ENCODE results near the gene BCL3. TPM values are rescaled to one million over a fixed set of nuclear protein-coding genes. Genes with fewer than 3 reads are reported as not detected.

Gene BCL3
- total and polyA plus RNA-seq, 2 of the 13 experiments (the other 11 are each of a cell fraction or from before 2014, with no cell fraction given) = 2.3 to 4.0 TPM

DNA sequence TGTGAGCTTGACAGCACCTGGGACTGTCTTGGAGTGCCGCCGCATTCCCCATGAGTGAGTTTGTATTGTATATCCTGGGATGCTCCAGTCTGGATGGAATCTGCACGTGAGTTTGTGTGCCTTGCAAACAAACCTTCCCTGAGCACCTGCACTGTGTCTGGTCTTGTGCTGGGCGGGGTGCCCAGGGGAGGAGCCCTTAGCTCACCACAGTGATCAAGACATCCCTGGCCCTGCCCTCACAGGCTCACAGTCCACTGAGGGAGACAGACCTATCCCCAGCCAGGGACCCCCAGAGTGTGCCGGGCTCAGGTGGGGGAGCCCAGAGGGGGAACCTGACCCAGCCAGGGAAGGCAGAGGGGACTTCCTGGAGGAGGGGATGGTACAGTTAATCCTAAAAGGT, 58.7 kb downstream of the BCL3 start (continued):
- TF ChIP-seq ATRX (CRISPR knock-in tag; IDR thresholded peaks at IDR 0.05; ENCODE audit: borderline replicate concordance) (no peak), ELF3 (CRISPR knock-in tag; IDR thresholded peaks at IDR 0.05) (peak; percentile 30; the same call in 1 of the 2 replicates), KDM1A (CRISPR knock-in tag; IDR thresholded peaks at IDR 0.05) (peak; percentile 61; the same call in 1 of the 2 replicates), AGO1 (IDR thresholded peaks at IDR 0.05; ENCODE audit: low read depth, low read length, poor library complexity, severe bottlenecking) (no peak), ARNTL (CRISPR knock-in tag; IDR thresholded peaks at IDR 0.05) (peak; percentile 97), RNF2 (conservative IDR thresholded peaks at IDR 0.05; ENCODE audit: low read depth) (no peak), SKI (IDR thresholded peaks at IDR 0.05; ENCODE audit: partially characterized antibody) (peak; percentile 79), ETV5 (CRISPR knock-in tag; IDR thresholded peaks at IDR 0.05; ENCODE audit: borderline replicate concordance) (peak; percentile 41; the same call in 1 of the 2 replicates), NR2F6 (IDR thresholded peaks at IDR 0.05) (no peak), NR2F6 (CRISPR knock-in tag; IDR thresholded peaks at IDR 0.05) (peak; percentile 66), ZEB1 (IDR thresholded peaks at IDR 0.05; ENCODE audit: insufficient replicate concordance, low read depth) (peak; percentile 89), PHF21A (CRISPR knock-in tag; IDR thresholded peaks at IDR 0.05) (0 out of 2 replicates have a peak, but pooled peaks have one; percentile 22)
- TF ChIP-seq, protein P1, sequence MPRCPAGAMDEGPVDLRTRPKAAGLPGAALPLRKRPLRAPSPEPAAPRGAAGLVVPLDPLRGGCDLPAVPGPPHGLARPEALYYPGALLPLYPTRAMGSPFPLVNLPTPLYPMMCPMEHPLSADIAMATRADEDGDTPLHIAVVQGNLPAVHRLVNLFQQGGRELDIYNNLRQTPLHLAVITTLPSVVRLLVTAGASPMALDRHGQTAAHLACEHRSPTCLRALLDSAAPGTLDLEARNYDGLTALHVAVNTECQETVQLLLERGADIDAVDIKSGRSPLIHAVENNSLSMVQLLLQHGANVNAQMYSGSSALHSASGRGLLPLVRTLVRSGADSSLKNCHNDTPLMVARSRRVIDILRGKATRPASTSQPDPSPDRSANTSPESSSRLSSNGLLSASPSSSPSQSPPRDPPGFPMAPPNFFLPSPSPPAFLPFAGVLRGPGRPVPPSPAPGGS (CRISPR knock-in tag; IDR thresholded peaks at IDR 0.05) = no peak
- TF ChIP-seq, protein P2, sequence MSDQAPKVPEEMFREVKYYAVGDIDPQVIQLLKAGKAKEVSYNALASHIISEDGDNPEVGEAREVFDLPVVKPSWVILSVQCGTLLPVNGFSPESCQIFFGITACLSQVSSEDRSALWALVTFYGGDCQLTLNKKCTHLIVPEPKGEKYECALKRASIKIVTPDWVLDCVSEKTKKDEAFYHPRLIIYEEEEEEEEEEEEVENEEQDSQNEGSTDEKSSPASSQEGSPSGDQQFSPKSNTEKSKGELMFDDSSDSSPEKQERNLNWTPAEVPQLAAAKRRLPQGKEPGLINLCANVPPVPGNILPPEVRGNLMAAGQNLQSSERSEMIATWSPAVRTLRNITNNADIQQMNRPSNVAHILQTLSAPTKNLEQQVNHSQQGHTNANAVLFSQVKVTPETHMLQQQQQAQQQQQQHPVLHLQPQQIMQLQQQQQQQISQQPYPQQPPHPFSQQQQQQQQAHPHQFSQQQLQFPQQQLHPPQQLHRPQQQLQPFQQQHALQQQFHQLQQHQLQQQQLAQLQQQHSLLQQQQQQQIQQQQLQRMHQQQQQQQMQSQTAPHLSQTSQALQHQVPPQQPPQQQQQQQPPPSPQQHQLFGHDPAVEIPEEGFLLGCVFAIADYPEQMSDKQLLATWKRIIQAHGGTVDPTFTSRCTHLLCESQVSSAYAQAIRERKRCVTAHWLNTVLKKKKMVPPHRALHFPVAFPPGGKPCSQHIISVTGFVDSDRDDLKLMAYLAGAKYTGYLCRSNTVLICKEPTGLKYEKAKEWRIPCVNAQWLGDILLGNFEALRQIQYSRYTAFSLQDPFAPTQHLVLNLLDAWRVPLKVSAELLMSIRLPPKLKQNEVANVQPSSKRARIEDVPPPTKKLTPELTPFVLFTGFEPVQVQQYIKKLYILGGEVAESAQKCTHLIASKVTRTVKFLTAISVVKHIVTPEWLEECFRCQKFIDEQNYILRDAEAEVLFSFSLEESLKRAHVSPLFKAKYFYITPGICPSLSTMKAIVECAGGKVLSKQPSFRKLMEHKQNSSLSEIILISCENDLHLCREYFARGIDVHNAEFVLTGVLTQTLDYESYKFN (CRISPR knock-in tag; conservative IDR thresholded peaks at IDR 0.05) = 0 out of 2 replicates have a peak, but pooled peaks have one; percentile 23
- TF ChIP-seq, protein P3, sequence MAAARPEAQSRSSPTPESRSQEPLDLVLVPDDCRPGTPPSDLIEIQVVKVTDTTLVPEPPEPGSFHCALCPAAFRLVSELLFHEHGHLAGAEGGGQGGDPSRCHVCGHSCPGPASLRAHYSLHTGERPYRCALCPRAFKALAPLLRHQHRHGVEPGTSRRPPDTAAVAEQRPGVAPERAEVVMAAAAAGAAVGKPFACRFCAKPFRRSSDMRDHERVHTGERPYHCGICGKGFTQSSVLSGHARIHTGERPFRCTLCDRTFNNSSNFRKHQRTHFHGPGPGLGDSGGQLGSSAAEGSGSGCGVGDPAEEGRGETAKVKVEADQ (CRISPR knock-in tag; IDR thresholded peaks at IDR 0.05; ENCODE audit: borderline replicate concordance) = no peak
- TF ChIP-seq, protein P4, sequence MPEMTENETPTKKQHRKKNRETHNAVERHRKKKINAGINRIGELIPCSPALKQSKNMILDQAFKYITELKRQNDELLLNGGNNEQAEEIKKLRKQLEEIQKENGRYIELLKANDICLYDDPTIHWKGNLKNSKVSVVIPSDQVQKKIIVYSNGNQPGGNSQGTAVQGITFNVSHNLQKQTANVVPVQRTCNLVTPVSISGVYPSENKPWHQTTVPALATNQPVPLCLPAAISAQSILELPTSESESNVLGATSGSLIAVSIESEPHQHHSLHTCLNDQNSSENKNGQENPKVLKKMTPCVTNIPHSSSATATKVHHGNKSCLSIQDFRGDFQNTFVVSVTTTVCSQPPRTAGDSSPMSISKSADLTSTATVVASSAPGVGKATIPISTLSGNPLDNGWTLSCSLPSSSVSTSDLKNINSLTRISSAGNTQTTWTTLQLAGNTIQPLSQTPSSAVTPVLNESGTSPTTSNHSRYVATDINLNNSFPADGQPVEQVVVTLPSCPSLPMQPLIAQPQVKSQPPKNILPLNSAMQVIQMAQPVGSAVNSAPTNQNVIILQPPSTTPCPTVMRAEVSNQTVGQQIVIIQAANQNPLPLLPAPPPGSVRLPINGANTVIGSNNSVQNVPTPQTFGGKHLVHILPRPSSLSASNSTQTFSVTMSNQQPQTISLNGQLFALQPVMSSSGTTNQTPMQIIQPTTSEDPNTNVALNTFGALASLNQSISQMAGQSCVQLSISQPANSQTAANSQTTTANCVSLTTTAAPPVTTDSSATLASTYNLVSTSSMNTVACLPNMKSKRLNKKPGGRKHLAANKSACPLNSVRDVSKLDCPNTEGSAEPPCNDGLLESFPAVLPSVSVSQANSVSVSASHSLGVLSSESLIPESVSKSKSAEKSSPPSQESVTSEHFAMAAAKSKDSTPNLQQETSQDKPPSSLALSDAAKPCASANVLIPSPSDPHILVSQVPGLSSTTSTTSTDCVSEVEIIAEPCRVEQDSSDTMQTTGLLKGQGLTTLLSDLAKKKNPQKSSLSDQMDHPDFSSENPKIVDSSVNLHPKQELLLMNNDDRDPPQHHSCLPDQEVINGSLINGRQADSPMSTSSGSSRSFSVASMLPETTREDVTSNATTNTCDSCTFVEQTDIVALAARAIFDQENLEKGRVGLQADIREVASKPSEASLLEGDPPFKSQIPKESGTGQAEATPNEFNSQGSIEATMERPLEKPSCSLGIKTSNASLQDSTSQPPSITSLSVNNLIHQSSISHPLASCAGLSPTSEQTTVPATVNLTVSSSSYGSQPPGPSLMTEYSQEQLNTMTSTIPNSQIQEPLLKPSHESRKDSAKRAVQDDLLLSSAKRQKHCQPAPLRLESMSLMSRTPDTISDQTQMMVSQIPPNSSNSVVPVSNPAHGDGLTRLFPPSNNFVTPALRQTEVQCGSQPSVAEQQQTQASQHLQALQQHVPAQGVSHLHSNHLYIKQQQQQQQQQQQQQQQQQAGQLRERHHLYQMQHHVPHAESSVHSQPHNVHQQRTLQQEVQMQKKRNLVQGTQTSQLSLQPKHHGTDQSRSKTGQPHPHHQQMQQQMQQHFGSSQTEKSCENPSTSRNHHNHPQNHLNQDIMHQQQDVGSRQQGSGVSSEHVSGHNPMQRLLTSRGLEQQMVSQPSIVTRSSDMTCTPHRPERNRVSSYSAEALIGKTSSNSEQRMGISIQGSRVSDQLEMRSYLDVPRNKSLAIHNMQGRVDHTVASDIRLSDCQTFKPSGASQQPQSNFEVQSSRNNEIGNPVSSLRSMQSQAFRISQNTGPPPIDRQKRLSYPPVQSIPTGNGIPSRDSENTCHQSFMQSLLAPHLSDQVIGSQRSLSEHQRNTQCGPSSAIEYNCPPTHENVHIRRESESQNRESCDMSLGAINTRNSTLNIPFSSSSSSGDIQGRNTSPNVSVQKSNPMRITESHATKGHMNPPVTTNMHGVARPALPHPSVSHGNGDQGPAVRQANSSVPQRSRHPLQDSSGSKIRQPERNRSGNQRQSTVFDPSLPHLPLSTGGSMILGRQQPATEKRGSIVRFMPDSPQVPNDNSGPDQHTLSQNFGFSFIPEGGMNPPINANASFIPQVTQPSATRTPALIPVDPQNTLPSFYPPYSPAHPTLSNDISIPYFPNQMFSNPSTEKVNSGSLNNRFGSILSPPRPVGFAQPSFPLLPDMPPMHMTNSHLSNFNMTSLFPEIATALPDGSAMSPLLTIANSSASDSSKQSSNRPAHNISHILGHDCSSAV (CRISPR knock-in tag; IDR thresholded peaks at IDR 0.05; ENCODE audit: borderline replicate concordance) = no peak
